ENCODE measurements around the gene NEK11. TPM values are rescaled to one million over a fixed set of nuclear protein-coding genes. Genes with fewer than 3 reads are reported as not detected.

Gene NEK11
- total RNA-seq, 1 donor from 2014 or later: 9.6 TPM

DNA sequence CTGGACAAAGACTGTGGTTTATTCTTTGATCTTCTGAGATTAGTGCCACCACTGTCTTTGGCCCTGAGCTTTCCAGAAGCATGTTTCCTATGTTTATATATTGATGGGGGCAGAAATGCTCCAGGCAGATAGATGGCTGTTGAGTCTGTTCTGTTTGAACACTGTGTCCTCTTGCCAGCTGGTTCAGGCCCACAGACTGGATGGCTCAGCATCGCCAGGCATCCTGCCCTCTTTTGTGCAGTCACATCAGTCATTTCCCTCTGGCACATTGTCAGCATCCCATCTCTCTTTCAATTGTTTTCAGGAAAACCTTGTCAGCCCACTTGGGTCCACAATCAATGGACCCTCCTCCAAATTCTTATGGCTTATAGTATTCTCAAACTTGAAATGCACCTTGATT lies 141.2 kb downstream of the NEK11 start:
- H3K9me3 Mint-ChIP-seq (ENCODE audit: unreplicated experiment): no peaks in the 10 kb centered on the region
- TF ChIP-seq, protein P1, sequence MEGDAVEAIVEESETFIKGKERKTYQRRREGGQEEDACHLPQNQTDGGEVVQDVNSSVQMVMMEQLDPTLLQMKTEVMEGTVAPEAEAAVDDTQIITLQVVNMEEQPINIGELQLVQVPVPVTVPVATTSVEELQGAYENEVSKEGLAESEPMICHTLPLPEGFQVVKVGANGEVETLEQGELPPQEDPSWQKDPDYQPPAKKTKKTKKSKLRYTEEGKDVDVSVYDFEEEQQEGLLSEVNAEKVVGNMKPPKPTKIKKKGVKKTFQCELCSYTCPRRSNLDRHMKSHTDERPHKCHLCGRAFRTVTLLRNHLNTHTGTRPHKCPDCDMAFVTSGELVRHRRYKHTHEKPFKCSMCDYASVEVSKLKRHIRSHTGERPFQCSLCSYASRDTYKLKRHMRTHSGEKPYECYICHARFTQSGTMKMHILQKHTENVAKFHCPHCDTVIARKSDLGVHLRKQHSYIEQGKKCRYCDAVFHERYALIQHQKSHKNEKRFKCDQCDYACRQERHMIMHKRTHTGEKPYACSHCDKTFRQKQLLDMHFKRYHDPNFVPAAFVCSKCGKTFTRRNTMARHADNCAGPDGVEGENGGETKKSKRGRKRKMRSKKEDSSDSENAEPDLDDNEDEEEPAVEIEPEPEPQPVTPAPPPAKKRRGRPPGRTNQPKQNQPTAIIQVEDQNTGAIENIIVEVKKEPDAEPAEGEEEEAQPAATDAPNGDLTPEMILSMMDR (IDR thresholded peaks at IDR 0.05; ENCODE audit: unreplicated experiment): no peak
- DNase-seq (ENCODE audit: low spot score): no peak
- H3K36me3 Mint-ChIP-seq (ENCODE audit: low read depth, unreplicated experiment): no peaks in the 10 kb centered on the region
- no peak overlapping the region for H3K27ac Mint-ChIP-seq (ENCODE audit: unreplicated experiment)
- H3K4me3 Mint-ChIP-seq (ENCODE audit: unreplicated experiment): no peak overlapping the region
- no peaks in the 10 kb centered on the region for H3K27me3 Mint-ChIP-seq (ENCODE audit: unreplicated experiment)
- peaks cover 10% of the 10 kb centered on the region for H3K4me1 Mint-ChIP-seq (ENCODE audit: unreplicated experiment)

DNA sequence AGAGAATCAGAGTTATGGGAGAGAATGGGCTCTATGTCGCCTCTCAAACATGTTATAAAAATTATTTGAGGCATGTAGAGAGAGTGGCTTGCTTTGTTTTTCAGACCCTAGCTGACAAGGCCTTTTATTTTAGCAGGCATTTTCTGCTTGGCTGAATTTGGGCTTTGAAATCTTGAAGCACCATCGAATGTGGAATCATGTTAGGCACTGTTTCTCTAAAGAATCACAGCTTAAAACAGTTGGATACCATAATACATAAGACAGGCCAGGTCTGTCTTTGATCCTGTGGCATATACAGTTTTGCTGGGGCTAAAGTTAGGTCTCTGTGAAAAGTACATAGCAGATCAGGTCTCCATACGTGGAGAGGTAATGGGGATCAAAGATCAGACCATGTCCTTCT lies 142.7 kb downstream of the NEK11 start:
- no peaks in the 10 kb centered on the region for H3K36me3 Mint-ChIP-seq (ENCODE audit: low read depth, unreplicated experiment)
- no peaks in the 10 kb centered on the region for H3K27me3 Mint-ChIP-seq (ENCODE audit: unreplicated experiment)
- TF ChIP-seq, protein P1 (IDR thresholded peaks at IDR 0.05; ENCODE audit: unreplicated experiment): no peak
- H3K4me3 Mint-ChIP-seq (ENCODE audit: unreplicated experiment): no peak overlapping the region
- H3K4me1 Mint-ChIP-seq (ENCODE audit: unreplicated experiment): peaks cover 3% of the 10 kb centered on the region
- DNase-seq (ENCODE audit: low spot score): no peak
- no peak overlapping the region for H3K27ac Mint-ChIP-seq (ENCODE audit: unreplicated experiment)
- H3K9me3 Mint-ChIP-seq (ENCODE audit: unreplicated experiment): no peaks in the 10 kb centered on the region

DNA sequence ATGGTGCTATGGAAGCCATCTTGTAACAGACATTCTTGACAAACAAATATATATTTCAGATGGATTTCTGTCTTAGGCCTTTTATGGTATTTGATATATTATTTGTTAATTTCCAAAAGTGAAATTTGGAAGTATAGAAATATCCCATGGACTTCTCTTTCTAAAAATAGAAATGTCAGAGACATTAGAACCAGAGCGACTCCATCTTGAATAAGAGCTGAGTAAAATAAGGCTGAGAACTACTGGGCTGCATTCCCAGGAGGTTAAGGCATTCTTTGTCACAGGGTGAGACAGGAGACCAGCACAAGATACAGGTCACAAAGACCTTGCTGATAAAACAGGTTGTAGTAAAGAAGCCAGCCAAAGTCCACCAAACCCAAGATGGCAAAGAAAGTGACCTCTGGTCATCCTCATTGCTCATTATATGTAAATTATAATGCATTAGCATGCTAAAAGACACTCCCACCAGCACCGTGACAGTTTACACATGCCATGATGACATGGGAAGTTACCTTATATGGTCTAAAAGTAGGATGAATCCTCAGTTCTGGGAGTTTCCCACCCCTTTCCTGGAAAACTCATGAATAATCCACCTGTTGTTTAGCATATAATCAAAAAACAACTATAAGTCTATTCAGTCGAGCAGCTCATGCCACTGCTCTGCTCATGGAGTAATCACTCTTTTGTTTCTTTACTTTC lies 146.0 kb downstream of the NEK11 start:
- H3K4me3 Mint-ChIP-seq (ENCODE audit: unreplicated experiment): no peak overlapping the region
- H3K27me3 Mint-ChIP-seq (ENCODE audit: unreplicated experiment): no peaks in the 10 kb centered on the region
- no peak for DNase-seq (ENCODE audit: low spot score)
- no peak overlapping the region for H3K27ac Mint-ChIP-seq (ENCODE audit: unreplicated experiment)
- H3K9me3 Mint-ChIP-seq (ENCODE audit: unreplicated experiment): no peaks in the 10 kb centered on the region
- no peaks in the 10 kb centered on the region for H3K36me3 Mint-ChIP-seq (ENCODE audit: low read depth, unreplicated experiment)
- H3K4me1 Mint-ChIP-seq (ENCODE audit: unreplicated experiment): peaks cover 7% of the 10 kb centered on the region
- TF ChIP-seq, protein P1 (IDR thresholded peaks at IDR 0.05; ENCODE audit: unreplicated experiment): no peak

DNA sequence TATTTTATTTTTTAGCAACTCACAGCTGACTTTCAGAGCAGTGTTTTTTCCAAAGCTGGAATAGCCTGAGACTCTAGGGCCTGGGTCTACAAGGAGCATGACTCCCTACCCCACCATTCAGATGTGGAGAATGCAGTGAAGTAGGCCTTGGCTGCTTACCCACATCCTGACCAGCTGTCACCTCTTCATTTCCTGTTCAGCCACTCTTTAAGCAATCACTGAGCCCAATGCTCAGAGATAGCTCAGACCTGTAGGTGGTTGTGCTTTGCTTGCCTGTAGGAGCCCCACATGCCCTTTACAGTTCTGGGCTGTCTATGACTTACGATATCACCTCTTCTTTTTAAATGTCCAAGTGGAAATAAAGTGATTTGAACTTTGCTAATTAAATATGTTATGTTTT lies 148.1 kb downstream of the NEK11 start:
- Mint-ChIP-seq H3K4me1 (ENCODE audit: unreplicated experiment) (peaks cover 3% of the 10 kb centered on the region), H3K27me3 (ENCODE audit: unreplicated experiment) (no peaks in the 10 kb centered on the region), H3K36me3 (ENCODE audit: low read depth, unreplicated experiment) (no peaks in the 10 kb centered on the region), H3K4me3 (ENCODE audit: unreplicated experiment) (no peak overlapping the region), H3K27ac (ENCODE audit: unreplicated experiment) (no peak overlapping the region), H3K9me3 (ENCODE audit: unreplicated experiment) (no peaks in the 10 kb centered on the region)
- no peak for DNase-seq (ENCODE audit: low spot score)
- TF ChIP-seq, protein P1 (IDR thresholded peaks at IDR 0.05; ENCODE audit: unreplicated experiment): no peak

DNA sequence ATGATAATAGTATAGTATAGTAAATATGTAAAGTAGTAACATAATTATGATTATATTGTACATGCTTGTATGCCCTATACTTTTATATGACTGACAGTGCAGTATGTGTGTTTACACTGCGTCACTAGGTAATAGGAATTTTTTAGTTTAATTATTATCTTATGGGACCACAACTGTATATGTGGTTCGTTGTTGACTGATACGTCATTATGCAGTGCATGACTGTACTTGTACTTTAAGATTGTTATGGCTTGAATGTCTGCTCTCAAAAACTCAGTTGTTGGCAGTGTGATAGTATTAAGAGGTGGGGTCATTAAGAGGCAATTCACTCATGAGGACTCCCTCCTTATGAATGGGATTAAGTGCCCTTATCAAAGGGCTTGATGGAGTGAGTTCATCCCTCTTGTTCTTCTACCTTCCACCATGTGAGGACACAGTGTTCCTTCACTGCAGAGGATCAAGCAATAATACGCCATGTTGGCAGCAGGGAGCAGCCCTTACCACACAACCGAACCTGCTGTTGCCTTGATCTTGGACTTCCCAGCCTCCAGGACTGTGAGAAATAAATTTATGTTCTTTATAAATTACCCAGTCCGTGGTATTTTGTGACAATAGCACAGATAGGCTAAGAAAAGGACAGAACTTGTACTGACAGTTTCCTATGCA lies 152.2 kb downstream of the NEK11 start:
- H3K9me3 Mint-ChIP-seq (ENCODE audit: unreplicated experiment): no peaks in the 10 kb centered on the region
- TF ChIP-seq, protein P1 (IDR thresholded peaks at IDR 0.05; ENCODE audit: unreplicated experiment): no peak
- no peaks in the 10 kb centered on the region for H3K36me3 Mint-ChIP-seq (ENCODE audit: low read depth, unreplicated experiment)
- no peak overlapping the region for H3K4me3 Mint-ChIP-seq (ENCODE audit: unreplicated experiment)
- H3K27me3 Mint-ChIP-seq (ENCODE audit: unreplicated experiment): peaks cover 3% of the 10 kb centered on the region
- H3K27ac Mint-ChIP-seq (ENCODE audit: unreplicated experiment): no peak overlapping the region
- H3K4me1 Mint-ChIP-seq (ENCODE audit: unreplicated experiment): peaks cover 3% of the 10 kb centered on the region
- no peak for DNase-seq (ENCODE audit: low spot score)

Measured in endothelial cell (in vitro differentiated cells).